Measurements from ENCODE around the gene GPR162. TPM values are rescaled to one million over a fixed set of nuclear protein-coding genes. Genes with fewer than 3 reads are reported as not detected.

GPR162 gene
- total RNA-seq, 1 experiment from 2014 or later, result 2.3 TPM

GRCh38 chr12:6850796-6851152 is 29.2 kb downstream of the GPR162 start:
- Histone ChIP-seq H3K27me3 (ENCODE audit: insufficient read depth, low read length) (no peaks in the 10 kb centered on the region), H3K4me1 (ENCODE audit: control insufficient read depth in 1 of 2, insufficient read depth in 2 of 2, low read length in 2 of 2) (peaks cover 15 to 31% of the 10 kb centered on the region in 2 experiments), H3K27ac (ENCODE audit: low read depth, low read length) (peak overlapping the region; percentile 77), H2AFZ (ENCODE audit: low read depth, low read length, poor library complexity, severe bottlenecking) (no peak overlapping the region), H3K9me2 (ENCODE audit: insufficient read depth) (no peaks in the 10 kb centered on the region), H3K4me2 (ENCODE audit: low read length) (peak overlapping the region; percentile 100), H3K4me3 (replicated peaks in 1 of 2; ENCODE audit: low read depth in 1 of 2, low read length in 2 of 2) (peak overlapping the region; percentile 67 to 94), H3K79me2 (ENCODE audit: insufficient read depth, low read length) (peaks cover 49% of the 10 kb centered on the region), H3K9me3 (ENCODE audit: control insufficient read depth in 1 of 2, insufficient read depth in 1 of 2, low read depth in 1 of 2, low read length in 2 of 2) (no peaks in the 10 kb centered on the region), H4K20me1 (ENCODE audit: insufficient read depth) (no peaks in the 10 kb centered on the region), H3K36me3 (ENCODE audit: control insufficient read depth in 1 of 2, insufficient read depth in 2 of 2, low read length in 2 of 2) (peaks cover 27 to 48% of the 10 kb centered on the region in 2 experiments; a peak in 3 of 4 replicates), H3K9ac (ENCODE audit: low read length) (peak overlapping the region; percentile 89)
- TF ChIP-seq YY1 (IDR thresholded peaks at IDR 0.05; ENCODE audit: extremely low read depth, insufficient replicate concordance, low read depth, low read length) (no peak), EGR1 (IDR thresholded peaks at IDR 0.05; ENCODE audit: low read depth) (no peak), MAX (IDR thresholded peaks at IDR 0.05) (no peak), FOSL1 (IDR thresholded peaks at IDR 0.05; ENCODE audit: low read depth) (no peak), POLR2A (IDR thresholded peaks at IDR 0.05; ENCODE audit: borderline replicate concordance, extremely low read depth, insufficient read depth, insufficient read length) (no peak), TCF7L2 (IDR thresholded peaks at IDR 0.05; ENCODE audit: borderline replicate concordance, extremely low read depth, insufficient read depth, insufficient read length) (no peak), REST (IDR thresholded peaks at IDR 0.05; ENCODE audit: low read depth) (no peak), POLR2AphosphoS5 (IDR thresholded peaks at IDR 0.05; ENCODE audit: low read depth, low read length) (no peak), SIN3A (IDR thresholded peaks at IDR 0.05; ENCODE audit: low read depth) (no peak)
- CTCF ChIA-PET, result interaction anchor here (1.4 to 3.4 kb wide), 6 partner anchors 17 to 97 kb away, joined by 5 to 38 read pairs (median 22); partner anchors contain the start of genes MLF2, P3H3 and SPSB2
- BruUV-seq (replicated peaks), result TSS peak; percentile 82
- no peak for DNase-seq (ENCODE audit: low read depth, low spot score)
- POLR2A ChIA-PET, result interaction anchor here (0.9 to 8.9 kb wide), 13 partner anchors 10 to 316 kb away, joined by 3 to 186 read pairs (median 12); partner anchors contain the start of genes C12orf57, GAPDH, GNB3 and MLF2
- RAD21 ChIA-PET (ENCODE audit: low non-redundant PET in 1 of 2, low total read pairs in 2 of 2, uncharacterized antibody in 2 of 2, unreplicated experiment in 2 of 2), result no interaction called here
- ATAC-seq, result no peak
- intact Hi-C loops (cut with micrococcal nuclease), result loop anchor here (5.0 kb wide), 1 partner anchor 243 kb away; the partner anchor contains the start of gene CHD4

Measured in HCT116 (cell line).